Left forelimb (tissue), 1 donor: ENCODE data around the gene GRK3.

Source experiments
- DNase-seq: peaks from one replicate; pipeline ENCODE4 v3.0.0-alpha.2; 2018; ENCODE audit warnings: low spot score

The GRK3 gene

GRCh38 chr22:25663654-25664053, 99.2 kb downstream of the GRK3 start:
- no peak for DNase-seq

GRCh38 chr22:25666308-25666707, 101.8 kb downstream of the GRK3 start:
- DNase-seq: peak; percentile 69

GRCh38 chr22:25668437-25668836, 104.0 kb downstream of the GRK3 start:
- no peak for DNase-seq

- no peak for DNase-seq
Measured at GRCh38 chr22:25669253-25670069, 105.0 kb downstream of the GRK3 start.

- no peak for DNase-seq
Measured at GRCh38 chr22:25670070-25670461, 105.6 kb downstream of the GRK3 start.

GRCh38 chr22:25672289-25673084, 108.0 kb downstream of the GRK3 start:
- no peak for DNase-seq

GRCh38 chr22:25673713-25674112, 109.2 kb downstream of the GRK3 start:
- DNase-seq: no peak

- DNase-seq: no peak
Measured at GRCh38 chr22:25677631-25678030, 113.2 kb downstream of the GRK3 start.

- DNase-seq: no peak
Measured at GRCh38 chr22:25680051-25680450, 115.6 kb downstream of the GRK3 start.

- no peak for DNase-seq
Measured at GRCh38 chr22:25680956-25681355, 116.5 kb downstream of the GRK3 start.

GRCh38 chr22:25682109-25682508, 117.6 kb downstream of the GRK3 start:
- no peak for DNase-seq

GRCh38 chr22:25688627-25689026, 124.2 kb downstream of the GRK3 start:
- DNase-seq: no peak

GRCh38 chr22:25689631-25690030, 125.2 kb downstream of the GRK3 start:
- DNase-seq: no peak

- DNase-seq: no peak
Measured at GRCh38 chr22:25690798-25691197, 126.3 kb downstream of the GRK3 start.

GRCh38 chr22:25692397-25693267, 128.2 kb downstream of the GRK3 start:
- DNase-seq: no peak

- no peak for DNase-seq
Measured at GRCh38 chr22:25693268-25693565, 128.7 kb downstream of the GRK3 start.

- no peak for DNase-seq
Measured at GRCh38 chr22:25694196-25694907, 129.9 kb downstream of the GRK3 start.

GRCh38 chr22:25695146-25695545, 130.7 kb downstream of the GRK3 start:
- DNase-seq: no peak

GRCh38 chr22:25696763-25697162, 132.3 kb downstream of the GRK3 start:
- DNase-seq: no peak

- DNase-seq: no peak
Measured at GRCh38 chr22:25697181-25697664, 132.7 kb downstream of the GRK3 start.

GRCh38 chr22:25697978-25698377, 133.5 kb downstream of the GRK3 start:
- DNase-seq: no peak

GRCh38 chr22:25698461-25698860, 134.0 kb downstream of the GRK3 start:
- no peak for DNase-seq
